GM19395 (cell line): ENCODE results near the gene DGKE.
A peak's percentile ranks its signal among the peaks of the same experiment; 100 is the strongest.

Source experiments
- ATAC-seq: cut with Tn5 transposase; IDR thresholded peaks from one replicate; pipeline ENCODE4 v1.9.1; 2021; ENCODE audit warnings: mild to moderate bottlenecking, moderate library complexity; ENCODE audit not compliant: unreplicated experiment

Gene DGKE

GRCh38 chr17:56845934-56846333 lies 12.0 kb downstream of the DGKE start:
- no peak for ATAC-seq

- ATAC-seq: no peak
Measured at GRCh38 chr17:56847106-56847505, 13.2 kb downstream of the DGKE start.

GRCh38 chr17:56849131-56849530 lies 15.2 kb downstream of the DGKE start:
- no peak for ATAC-seq

- no peak for ATAC-seq
Measured at GRCh38 chr17:56850591-56850990, 16.6 kb downstream of the DGKE start.

GRCh38 chr17:56851008-56851407 lies 17.1 kb downstream of the DGKE start:
- no peak for ATAC-seq

GRCh38 chr17:56861899-56862298 lies 27.9 kb downstream of the DGKE start:
- ATAC-seq: no peak

GRCh38 chr17:56863974-56864373 lies 30.0 kb downstream of the DGKE start:
- ATAC-seq: no peak

GRCh38 chr17:56866076-56866475 lies 32.1 kb downstream of the DGKE start:
- no peak for ATAC-seq

GRCh38 chr17:56866496-56866895 lies 32.5 kb downstream of the DGKE start:
- no peak for ATAC-seq

- ATAC-seq: no peak
Measured at GRCh38 chr17:56867948-56868376, 34.0 kb downstream of the DGKE start.

GRCh38 chr17:56868716-56869115 lies 34.8 kb downstream of the DGKE start:
- no peak for ATAC-seq

GRCh38 chr17:56870081-56870651 lies 36.2 kb downstream of the DGKE start:
- peak; percentile 59 for ATAC-seq

GRCh38 chr17:56876766-56877179 lies 42.8 kb downstream of the DGKE start:
- ATAC-seq: no peak

- no peak for ATAC-seq
Measured at GRCh38 chr17:56879280-56879679, 45.3 kb downstream of the DGKE start.

- ATAC-seq: no peak
Measured at GRCh38 chr17:56880133-56880532, 46.2 kb downstream of the DGKE start.

GRCh38 chr17:56880571-56880970 lies 46.6 kb downstream of the DGKE start:
- no peak for ATAC-seq

- ATAC-seq: no peak
Measured at GRCh38 chr17:56881685-56882295, 47.8 kb downstream of the DGKE start.

GRCh38 chr17:56883616-56884015 lies 49.7 kb downstream of the DGKE start:
- ATAC-seq: no peak

GRCh38 chr17:56884483-56885311 lies 50.7 kb downstream of the DGKE start:
- no peak for ATAC-seq

- no peak for ATAC-seq
Measured at GRCh38 chr17:56885312-56885657, 51.3 kb downstream of the DGKE start.

- ATAC-seq: no peak
Measured at GRCh38 chr17:56886288-56886731, 52.4 kb downstream of the DGKE start.

- no peak for ATAC-seq
Measured at GRCh38 chr17:56887105-56887504, 53.2 kb downstream of the DGKE start.
